ENCODE measurements around the gene CYP1A2.
A peak's percentile ranks its signal among the peaks of the same experiment; 100 is the strongest.

GRCh38 chr15:74784426-74785193 lies 36.0 kb downstream of the CYP1A2 start:
- peak; percentile 69 for TF ChIP-seq CTCF (conservative IDR thresholded peaks at IDR 0.05; ENCODE audit: low read length)
- no peak for TF ChIP-seq EZH2phosphoT487 (IDR thresholded peaks at IDR 0.05; ENCODE audit: borderline replicate concordance, low read depth, low read length)

Data from OCI-LY7 (cell line).